ENCODE data around the gene LDB3. TPM values are rescaled to one million over a fixed set of nuclear protein-coding genes. Genes with fewer than 3 reads are reported as not detected.

Gene LDB3
- total and polyA plus RNA-seq, 5 donors from 2014 or later: not detected

DNA sequence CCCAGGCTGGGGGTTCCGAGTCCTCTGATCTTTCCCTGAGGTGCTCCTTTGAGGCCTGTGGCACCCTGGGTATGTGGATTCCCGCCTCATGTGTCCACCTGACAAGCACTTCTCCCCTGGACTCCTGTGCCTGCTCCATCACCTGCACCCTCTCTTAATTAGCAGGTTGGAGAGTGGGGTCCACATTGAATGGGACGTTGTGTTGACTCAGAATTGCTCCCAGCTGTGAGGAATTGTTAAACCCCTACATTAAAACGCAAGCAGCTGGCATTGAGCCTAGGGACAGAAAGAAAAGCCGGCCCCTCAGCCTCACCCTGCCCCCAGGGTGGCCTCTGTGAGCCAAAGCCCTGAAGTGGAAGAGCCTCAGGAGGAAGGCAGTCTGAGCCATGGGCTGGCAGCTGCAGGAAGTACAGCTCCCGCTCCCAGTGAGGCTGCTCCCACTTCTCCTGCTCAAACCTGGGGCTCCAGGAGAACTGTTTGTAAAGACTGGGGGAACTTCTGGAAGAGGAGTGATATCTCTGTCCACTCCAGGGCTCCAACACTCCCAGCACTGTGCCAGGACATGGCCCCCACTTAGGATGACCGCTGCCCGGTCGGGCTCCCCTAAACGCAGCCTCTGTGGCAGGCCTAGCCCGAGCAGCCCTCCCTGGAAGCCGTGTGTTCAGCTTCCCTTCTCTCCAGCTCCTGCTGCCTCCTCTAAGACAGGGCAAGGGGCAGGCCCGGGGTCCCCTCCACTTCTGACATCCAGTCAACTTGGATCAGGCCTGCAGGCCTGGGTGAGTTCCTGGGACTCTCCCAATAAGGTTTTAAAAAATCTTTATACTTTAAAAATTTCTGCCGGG is 15.7 kb upstream of the LDB3 start:
- no peaks in the 10 kb centered on the region for H3K4me1 ChIP-seq (ENCODE audit: control insufficient read depth, insufficient read depth, low read length, poor library complexity, severe bottlenecking)
- no peaks in the 10 kb centered on the region for H3K27me3 ChIP-seq (ENCODE audit: control insufficient read depth, insufficient read depth, low read length)
- H3K4me3 ChIP-seq (ENCODE audit: low read depth, low read length): no peak overlapping the region
- Mint-ChIP-seq H3K27me3 (no peaks in the 10 kb centered on the region), H3K9me3 (peaks cover 0 to 2% (median 0%) of the 10 kb centered on the region in 7 donors), H3K27ac (no peak overlapping the region), H3K36me3 (no peaks in the 10 kb centered on the region), H3K4me3 (no peak overlapping the region), H3K4me1 (no peaks in the 10 kb centered on the region)
- H3K9me3 ChIP-seq (ENCODE audit: control insufficient read depth in 2 of 2, low read length in 2 of 2): no peaks in the 10 kb centered on the region
- ATAC-seq (ENCODE audit: low read depth in 2 of 2): no peak
- DNase-seq: no peak
- no peak overlapping the region for H3K27ac ChIP-seq (ENCODE audit: insufficient read depth, low read length, poor library complexity, severe bottlenecking)
- H3K36me3 ChIP-seq (ENCODE audit: control insufficient read depth, insufficient read depth, low read length): no peaks in the 10 kb centered on the region

DNA sequence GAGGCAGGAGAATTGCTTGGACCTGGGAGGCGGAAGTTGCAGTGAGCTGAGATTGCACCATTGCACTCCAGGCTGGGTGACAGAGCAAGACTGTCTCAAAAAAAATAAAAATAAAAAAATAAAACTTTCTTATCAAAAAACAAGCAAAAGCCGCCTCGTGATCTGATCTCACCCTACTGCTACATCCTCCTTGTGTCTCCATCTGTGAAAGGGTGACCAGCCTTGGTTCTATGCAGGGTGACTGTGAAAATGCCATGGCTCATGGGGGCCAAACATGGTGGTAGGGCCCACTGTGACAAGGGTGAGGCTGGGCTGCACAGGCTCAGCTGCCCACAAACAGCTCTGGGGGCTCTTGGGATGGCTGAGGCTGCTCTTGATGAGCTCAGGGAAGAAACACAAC is 14.9 kb upstream of the LDB3 start:
- Mint-ChIP-seq H3K36me3 (no peaks in the 10 kb centered on the region), H3K27me3 (no peaks in the 10 kb centered on the region), H3K4me1 (no peaks in the 10 kb centered on the region), H3K4me3 (no peak overlapping the region), H3K9me3 (no peaks in the 10 kb centered on the region), H3K27ac (no peak overlapping the region)
- Histone ChIP-seq H3K27ac (ENCODE audit: insufficient read depth, low read length, poor library complexity, severe bottlenecking) (no peak overlapping the region), H3K27me3 (ENCODE audit: control insufficient read depth, insufficient read depth, low read length) (no peaks in the 10 kb centered on the region), H3K4me3 (ENCODE audit: low read depth, low read length) (no peak overlapping the region), H3K9me3 (ENCODE audit: control insufficient read depth in 2 of 2, low read length in 2 of 2) (no peaks in the 10 kb centered on the region), H3K4me1 (ENCODE audit: control insufficient read depth, insufficient read depth, low read length, poor library complexity, severe bottlenecking) (no peaks in the 10 kb centered on the region), H3K36me3 (ENCODE audit: control insufficient read depth, insufficient read depth, low read length) (no peaks in the 10 kb centered on the region)
- no peak for ATAC-seq (ENCODE audit: low read depth in 2 of 2)
- DNase-seq: no peak

- no peak for ATAC-seq (ENCODE audit: low read depth in 2 of 2)
- Mint-ChIP-seq H3K27ac (no peak overlapping the region), H3K4me3 (no peak overlapping the region), H3K9me3 (no peaks in the 10 kb centered on the region), H3K4me1 (no peaks in the 10 kb centered on the region), H3K36me3 (no peaks in the 10 kb centered on the region), H3K27me3 (no peaks in the 10 kb centered on the region)
- no peak overlapping the region for H3K4me3 ChIP-seq (ENCODE audit: low read depth, low read length)
- no peaks in the 10 kb centered on the region for H3K27me3 ChIP-seq (ENCODE audit: control insufficient read depth, insufficient read depth, low read length)
- no peaks in the 10 kb centered on the region for H3K36me3 ChIP-seq (ENCODE audit: control insufficient read depth, insufficient read depth, low read length)
- H3K9me3 ChIP-seq (ENCODE audit: control insufficient read depth in 2 of 2, low read length in 2 of 2): no peaks in the 10 kb centered on the region
- H3K27ac ChIP-seq (ENCODE audit: insufficient read depth, low read length, poor library complexity, severe bottlenecking): no peak overlapping the region
- no peak for DNase-seq
- H3K4me1 ChIP-seq (ENCODE audit: control insufficient read depth, insufficient read depth, low read length, poor library complexity, severe bottlenecking): no peaks in the 10 kb centered on the region
Measured at GRCh38 chr10:86653987-86654386, 14.3 kb upstream of the LDB3 start.

- Mint-ChIP-seq H3K36me3 (no peaks in the 10 kb centered on the region), H3K4me3 (no peak within 1 kb of the TSS), H3K27ac (no peak within 1 kb of the TSS), H3K27me3 (no peaks in the 10 kb centered on the region), H3K9me3 (no peaks in the 10 kb centered on the region), H3K4me1 (no peaks in the 10 kb centered on the region)
- no peaks in the 10 kb centered on the region for H3K27me3 ChIP-seq (ENCODE audit: control insufficient read depth, insufficient read depth, low read length)
- no peak within 1 kb of the TSS for H3K4me3 ChIP-seq (ENCODE audit: low read depth, low read length)
- no peaks in the 10 kb centered on the region for H3K4me1 ChIP-seq (ENCODE audit: control insufficient read depth, insufficient read depth, low read length, poor library complexity, severe bottlenecking)
- no peaks in the 10 kb centered on the region for H3K9me3 ChIP-seq (ENCODE audit: control insufficient read depth in 2 of 2, low read length in 2 of 2)
- no peaks in the 10 kb centered on the region for H3K36me3 ChIP-seq (ENCODE audit: control insufficient read depth, insufficient read depth, low read length)
- ATAC-seq (ENCODE audit: low read depth in 2 of 2) (no peak), DNase-seq (no peak)
- no peak within 1 kb of the TSS for H3K27ac ChIP-seq (ENCODE audit: insufficient read depth, low read length, poor library complexity, severe bottlenecking)
Measured at GRCh38 chr10:86654411-86655172, 13.7 kb upstream of the LDB3 start, which contains the start of gene OPN4. Gene OPN4 (plus strand): TSS chr10:86654547. CDS start chr10:86654784, 237 bp downstream.

- Mint-ChIP-seq H3K4me3 (no peak overlapping the region), H3K9me3 (no peaks in the 10 kb centered on the region), H3K36me3 (no peaks in the 10 kb centered on the region), H3K27ac (no peak overlapping the region), H3K27me3 (no peaks in the 10 kb centered on the region), H3K4me1 (no peaks in the 10 kb centered on the region)
- no peaks in the 10 kb centered on the region for H3K4me1 ChIP-seq (ENCODE audit: control insufficient read depth, insufficient read depth, low read length, poor library complexity, severe bottlenecking)
- H3K36me3 ChIP-seq (ENCODE audit: control insufficient read depth, insufficient read depth, low read length): no peaks in the 10 kb centered on the region
- H3K4me3 ChIP-seq (ENCODE audit: low read depth, low read length): no peak overlapping the region
- DNase-seq: no peak
- no peak overlapping the region for H3K27ac ChIP-seq (ENCODE audit: insufficient read depth, low read length, poor library complexity, severe bottlenecking)
- ATAC-seq (ENCODE audit: low read depth in 2 of 2): no peak
- H3K27me3 ChIP-seq (ENCODE audit: control insufficient read depth, insufficient read depth, low read length): no peaks in the 10 kb centered on the region
- H3K9me3 ChIP-seq (ENCODE audit: control insufficient read depth in 2 of 2, low read length in 2 of 2): no peaks in the 10 kb centered on the region
Measured at GRCh38 chr10:86655173-86655540, 13.2 kb upstream of the LDB3 start.

DNA sequence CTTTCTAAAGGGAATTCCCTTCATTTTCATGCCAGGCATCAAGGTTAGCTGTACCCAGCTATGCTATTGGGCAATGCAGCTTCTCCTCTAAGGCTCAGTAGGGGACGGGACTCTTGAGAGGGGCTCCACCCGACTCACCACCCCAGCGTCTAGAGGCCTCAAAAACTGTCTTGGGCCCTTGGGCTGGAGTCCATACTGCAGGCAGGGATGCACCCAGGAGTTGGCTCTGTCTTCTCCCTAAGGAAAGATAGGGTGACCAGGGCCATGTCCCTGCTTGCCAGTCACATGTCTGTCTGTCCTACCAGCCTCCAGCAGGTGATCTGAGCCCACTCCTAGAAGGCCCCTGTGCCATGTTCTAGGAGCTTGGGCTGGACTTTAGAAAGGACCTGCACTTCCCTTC is 12.7 kb upstream of the LDB3 start:
- Mint-ChIP-seq H3K4me1 (no peaks in the 10 kb centered on the region), H3K27ac (no peak overlapping the region), H3K36me3 (no peaks in the 10 kb centered on the region), H3K9me3 (no peaks in the 10 kb centered on the region), H3K4me3 (no peak overlapping the region), H3K27me3 (no peaks in the 10 kb centered on the region)
- ATAC-seq (ENCODE audit: low read depth in 2 of 2): no peak
- no peaks in the 10 kb centered on the region for H3K27me3 ChIP-seq (ENCODE audit: control insufficient read depth, insufficient read depth, low read length)
- H3K9me3 ChIP-seq (ENCODE audit: control insufficient read depth in 2 of 2, low read length in 2 of 2): no peaks in the 10 kb centered on the region
- no peak overlapping the region for H3K27ac ChIP-seq (ENCODE audit: insufficient read depth, low read length, poor library complexity, severe bottlenecking)
- H3K36me3 ChIP-seq (ENCODE audit: control insufficient read depth, insufficient read depth, low read length): no peaks in the 10 kb centered on the region
- no peaks in the 10 kb centered on the region for H3K4me1 ChIP-seq (ENCODE audit: control insufficient read depth, insufficient read depth, low read length, poor library complexity, severe bottlenecking)
- no peak overlapping the region for H3K4me3 ChIP-seq (ENCODE audit: low read depth, low read length)
- no peak for DNase-seq

GRCh38 chr10:86657011-86657395 is 11.3 kb upstream of the LDB3 start:
- ATAC-seq (ENCODE audit: low read depth in 2 of 2) (no peak), DNase-seq (no peak)
- Histone ChIP-seq H3K27ac (ENCODE audit: insufficient read depth, low read length, poor library complexity, severe bottlenecking) (no peak overlapping the region), H3K36me3 (ENCODE audit: control insufficient read depth, insufficient read depth, low read length) (no peaks in the 10 kb centered on the region), H3K4me1 (ENCODE audit: control insufficient read depth, insufficient read depth, low read length, poor library complexity, severe bottlenecking) (no peaks in the 10 kb centered on the region), H3K27me3 (ENCODE audit: control insufficient read depth, insufficient read depth, low read length) (no peaks in the 10 kb centered on the region), H3K4me3 (ENCODE audit: low read depth, low read length) (no peak overlapping the region), H3K9me3 (ENCODE audit: control insufficient read depth in 2 of 2, low read length in 2 of 2) (no peaks in the 10 kb centered on the region)
- H3K27ac Mint-ChIP-seq: no peak overlapping the region
- no peaks in the 10 kb centered on the region for H3K36me3 Mint-ChIP-seq
- no peaks in the 10 kb centered on the region for H3K27me3 Mint-ChIP-seq
- H3K9me3 Mint-ChIP-seq: no peaks in the 10 kb centered on the region
- H3K4me3 Mint-ChIP-seq: no peak overlapping the region
- no peaks in the 10 kb centered on the region for H3K4me1 Mint-ChIP-seq
